ENCODE data around the gene RNASEH2C. TPM values are rescaled to one million over a fixed set of nuclear protein-coding genes. Genes with fewer than 3 reads are reported as not detected.
"Not testable (repeated sequence)": the region's sequence is repeated elsewhere in the genome, so short reads cannot be mapped to it uniquely, and the experiment has no call there.

The RNASEH2C gene
- 96.2 and 172 TPM in 2 replicates for total RNA-seq (2014; rRNA removed)
- Bru-seq, nascent RNA: percentile 81 among the genes with signal in this experiment
- percentile 89 among the genes with signal in this experiment for BruChase-seq, experiment 1, labeled RNA remaining after a 6-hour chase
- percentile 80 among the genes with signal in this experiment for BruChase-seq, experiment 2, labeled RNA remaining after a 2-hour chase
- long read RNA-seq, transcript RNASEH2C-203 (3 exons, 2,798 nt): minor isoform, 30 of 85 reads
- long read RNA-seq, transcript RNASEH2C-201 (4 exons, 2,794 nt): major isoform, 32 of 85 reads
- long read RNA-seq, partial matches to known transcripts: 6 of 85 reads
- long read RNA-seq, other reads (novel, unspliced or antisense): 15 of 85 reads

- H3K4me2 ChIP-seq (ENCODE audit: low read length): peak within 1 kb of the TSS; percentile 86
- peak within 1 kb of the TSS; percentile 78 for H2AFZ ChIP-seq (ENCODE audit: low read length)
- peaks cover 37% of the 10 kb centered on the region for H3K36me3 ChIP-seq (ENCODE audit: low read depth, low read length)
- peaks cover 15% of the 10 kb centered on the region for H3K4me1 ChIP-seq (ENCODE audit: insufficient read depth, low read length)
- peaks cover 35% of the 10 kb centered on the region for H3K79me2 ChIP-seq (ENCODE audit: low read length)
- DNase-seq (peak; percentile 93), ATAC-seq (peak; percentile 88)
- H3K4me3 ChIP-seq (ENCODE audit: low read length): peak within 1 kb of the TSS; percentile 74
- POLR2A ChIA-PET (ENCODE audit: unreplicated experiment): interaction anchor here (0.6 to 1.9 kb wide), 4 partner anchors 18 to 603 kb away, joined by 3 to 9 read pairs (median 4); partner anchors contain the start of gene MUS81
- no TSS peak for BruUV-seq (replicated peaks)
- H3K9ac ChIP-seq (ENCODE audit: low read length): peak within 1 kb of the TSS; percentile 76
- no peak for TF ChIP-seq EZH2phosphoT487 (IDR thresholded peaks at IDR 0.05; ENCODE audit: borderline replicate concordance, low read length)
- no peak for TF ChIP-seq EZH2 (IDR thresholded peaks at IDR 0.05; ENCODE audit: low read length, unreplicated experiment)
- TF ChIP-seq CTCF (conservative IDR thresholded peaks at IDR 0.05; ENCODE audit: low read depth, low read length): no peak
- H3K27me3 ChIP-seq (ENCODE audit: low read length): no peaks in the 10 kb centered on the region
- H3K9me2 ChIP-seq (replicated peaks; ENCODE audit: low read length): no peaks in the 10 kb centered on the region
- no peaks in the 10 kb centered on the region for H3F3A ChIP-seq (ENCODE audit: low read length, unreplicated experiment)
- intact Hi-C loops (cut with micrococcal nuclease): no loop called here
- CTCF ChIA-PET: interaction anchor here (0.6 to 1.5 kb wide), 4 partner anchors 49 to 140 kb away, joined by 4 to 26 read pairs (median 5); no protein-coding TSS in a partner anchor
- no peak within 1 kb of the TSS for H3K27ac ChIP-seq (ENCODE audit: low read length)
- no peaks in the 10 kb centered on the region for H3K9me3 ChIP-seq (ENCODE audit: low read length)
- peaks cover 14% of the 10 kb centered on the region; the same call in 1 of the 2 replicates for H4K20me1 ChIP-seq (ENCODE audit: low read length)
Measured at GRCh38 chr11:65720211-65720934, at the start of gene RNASEH2C. Gene RNASEH2C, minus strand, starts transcription at chr11:65720798. Its CDS starts 40 bp downstream, at chr11:65720758.

GRCh38 chr11:65767806-65768205, 47.2 kb upstream of the RNASEH2C start:
- H3K9me3 ChIP-seq (ENCODE audit: low read length); POLR2A ChIA-PET (ENCODE audit: unreplicated experiment): not testable (repeated sequence)

GRCh38 chr11:65767406-65767805, 46.8 kb upstream of the RNASEH2C start:
- DNase-seq (no peak), ATAC-seq (no peak)
- Histone ChIP-seq H3K4me1 (ENCODE audit: insufficient read depth, low read length) (no peaks in the 10 kb centered on the region), H3K36me3 (ENCODE audit: low read depth, low read length) (no peaks in the 10 kb centered on the region), H3K4me2 (ENCODE audit: low read length) (no peak overlapping the region), H3F3A (ENCODE audit: low read length, unreplicated experiment) (no peaks in the 10 kb centered on the region), H3K79me2 (ENCODE audit: low read length) (no peaks in the 10 kb centered on the region), H3K27ac (ENCODE audit: low read length) (no peak overlapping the region), H3K9me2 (replicated peaks; ENCODE audit: low read length) (no peaks in the 10 kb centered on the region), H3K9ac (ENCODE audit: low read length) (no peak overlapping the region), H3K9me3 (ENCODE audit: low read length) (no peaks in the 10 kb centered on the region), H3K27me3 (ENCODE audit: low read length) (no peaks in the 10 kb centered on the region), H3K4me3 (ENCODE audit: low read length) (no peak overlapping the region), H4K20me1 (ENCODE audit: low read length) (no peaks in the 10 kb centered on the region), H2AFZ (ENCODE audit: low read length) (no peak overlapping the region)
- CTCF ChIA-PET: interaction anchor here (0.9 kb wide), 1 partner anchor 50 kb away, joined by 3 read pairs; no protein-coding TSS in a partner anchor
- TF ChIP-seq CTCF (conservative IDR thresholded peaks at IDR 0.05; ENCODE audit: low read depth, low read length) (no peak), EZH2phosphoT487 (IDR thresholded peaks at IDR 0.05; ENCODE audit: borderline replicate concordance, low read length) (no peak), EZH2 (IDR thresholded peaks at IDR 0.05; ENCODE audit: low read length, unreplicated experiment) (no peak)
- POLR2A ChIA-PET (ENCODE audit: unreplicated experiment): no interaction called here
- BruUV-seq (replicated peaks): no TSS peak
- intact Hi-C loops (cut with micrococcal nuclease): no loop called here

More at GRCh38 chr11:65767806-65768205, 47.2 kb upstream of the RNASEH2C start:
- H3K9ac ChIP-seq (ENCODE audit: low read length); H3K27ac ChIP-seq (ENCODE audit: low read length); H3K4me1 ChIP-seq (ENCODE audit: insufficient read depth, low read length); H3K4me2 ChIP-seq (ENCODE audit: low read length); H3K9me2 ChIP-seq (replicated peaks; ENCODE audit: low read length); CTCF ChIA-PET; DNase-seq; H3F3A ChIP-seq (ENCODE audit: low read length, unreplicated experiment); H4K20me1 ChIP-seq (ENCODE audit: low read length); BruUV-seq (replicated peaks); H2AFZ ChIP-seq (ENCODE audit: low read length); H3K4me3 ChIP-seq (ENCODE audit: low read length); H3K36me3 ChIP-seq (ENCODE audit: low read depth, low read length); ATAC-seq; H3K79me2 ChIP-seq (ENCODE audit: low read length); H3K27me3 ChIP-seq (ENCODE audit: low read length): not testable (repeated sequence)
- intact Hi-C loops (cut with micrococcal nuclease): loop anchor here (2.0 kb wide), 1 partner anchor 55 kb away; the partner anchor contains the start of gene KAT5

All from PC-3 (cell line).